PC-3 (cell line): ENCODE measurements around the gene LHFPL6.

ENCODE experiments used
- EZH2 ChIP-seq: fragments of 300-600 bp; sonication (generic); IDR thresholded peaks from one replicate; pipeline ENCODE4 v1.6.1; 2017; ENCODE audit warnings: antibody characterized with exemption, mild to moderate bottlenecking, low read length; ENCODE audit not compliant: unreplicated experiment
- TF ChIP-seq, protein P1 (sequence below): fragments of 300-600 bp; sonication (generic); conservative IDR thresholded peaks from 2 replicates; pipeline ENCODE4 v1.5.1; 2017; ENCODE audit warnings: antibody characterized with exemption, low read depth, mild to moderate bottlenecking, low read length

DNA sequence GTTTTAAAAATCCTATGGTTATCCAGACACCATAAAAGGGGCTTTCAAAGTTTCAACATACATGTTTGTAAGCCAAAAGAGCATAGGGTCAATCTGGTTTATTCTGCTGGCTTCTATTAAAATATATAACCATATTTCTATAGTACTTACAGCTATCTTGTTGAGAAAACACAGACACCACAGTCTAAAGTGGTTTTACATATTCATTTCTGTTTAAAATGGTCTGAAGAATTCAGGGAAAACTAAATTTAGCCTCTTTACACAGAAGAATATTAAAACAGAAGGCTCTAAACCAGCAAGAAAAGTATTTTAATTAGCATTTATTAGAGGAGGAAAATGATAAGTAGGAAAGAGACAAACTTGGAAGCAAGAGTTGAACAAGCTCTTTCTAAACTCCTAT lies 203.9 kb downstream of the LHFPL6 start:
- TF ChIP-seq, protein P1, sequence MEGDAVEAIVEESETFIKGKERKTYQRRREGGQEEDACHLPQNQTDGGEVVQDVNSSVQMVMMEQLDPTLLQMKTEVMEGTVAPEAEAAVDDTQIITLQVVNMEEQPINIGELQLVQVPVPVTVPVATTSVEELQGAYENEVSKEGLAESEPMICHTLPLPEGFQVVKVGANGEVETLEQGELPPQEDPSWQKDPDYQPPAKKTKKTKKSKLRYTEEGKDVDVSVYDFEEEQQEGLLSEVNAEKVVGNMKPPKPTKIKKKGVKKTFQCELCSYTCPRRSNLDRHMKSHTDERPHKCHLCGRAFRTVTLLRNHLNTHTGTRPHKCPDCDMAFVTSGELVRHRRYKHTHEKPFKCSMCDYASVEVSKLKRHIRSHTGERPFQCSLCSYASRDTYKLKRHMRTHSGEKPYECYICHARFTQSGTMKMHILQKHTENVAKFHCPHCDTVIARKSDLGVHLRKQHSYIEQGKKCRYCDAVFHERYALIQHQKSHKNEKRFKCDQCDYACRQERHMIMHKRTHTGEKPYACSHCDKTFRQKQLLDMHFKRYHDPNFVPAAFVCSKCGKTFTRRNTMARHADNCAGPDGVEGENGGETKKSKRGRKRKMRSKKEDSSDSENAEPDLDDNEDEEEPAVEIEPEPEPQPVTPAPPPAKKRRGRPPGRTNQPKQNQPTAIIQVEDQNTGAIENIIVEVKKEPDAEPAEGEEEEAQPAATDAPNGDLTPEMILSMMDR: no peak
- TF ChIP-seq EZH2: no peak
